NT2/D1 (cell line): ENCODE results near the gene IL1R2.

Experiments used
- SUZ12 ChIP-seq: IDR thresholded peaks from 2 replicates; pipeline ENCODE4 v1.6.1; 2011; ENCODE audit not compliant: insufficient read length, insufficient read depth; ENCODE audit errors: extremely low read depth
- YY1 ChIP-seq: IDR thresholded peaks from 2 replicates; pipeline ENCODE4 v1.6.1; 2011; ENCODE audit not compliant: insufficient read length, insufficient read depth
- ZNF274 ChIP-seq: IDR thresholded peaks from 2 replicates; pipeline ENCODE4 v1.6.1; 2011; ENCODE audit warnings: mild to moderate bottlenecking, low read depth, low read length

GRCh38 chr2:101987832-101988231 is 3.9 kb upstream of the IL1R2 start:
- TF ChIP-seq ZNF274 (no peak), YY1 (no peak), SUZ12 (no peak)
